NOMO-1 treated with dmso at 0.1 percent for 144 hours (cell line): ENCODE results near the gene NDUFS8.

Source experiments
- DNase-seq: peaks from one replicate; lab custom pipeline; 2025; ENCODE audit not compliant: unreplicated experiment; lab: John Stamatoyannopoulos, UW

Gene NDUFS8

DNA sequence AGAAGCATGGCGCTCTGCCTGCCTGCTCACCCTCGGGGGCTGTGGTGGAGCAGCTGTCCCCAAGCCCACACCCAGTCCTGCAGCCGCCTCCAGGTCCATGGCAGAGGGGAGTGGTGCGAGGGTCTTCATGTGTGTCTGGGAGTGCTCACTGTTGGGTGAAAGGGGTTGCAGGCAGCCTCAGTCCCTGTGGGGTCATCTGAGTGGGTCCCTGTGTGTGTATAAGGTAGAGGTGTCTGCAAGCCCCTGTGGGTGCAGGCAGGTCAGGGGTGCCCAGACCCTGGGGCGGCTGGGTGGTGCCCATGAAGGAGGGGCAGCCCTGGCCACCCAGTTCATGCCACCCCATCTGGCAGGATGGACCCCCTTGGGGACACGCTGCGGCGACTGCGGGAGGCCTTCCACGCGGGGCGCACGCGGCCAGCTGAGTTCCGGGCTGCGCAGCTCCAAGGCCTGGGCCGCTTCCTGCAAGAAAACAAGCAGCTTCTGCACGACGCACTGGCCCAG lies 15.5 kb upstream of the NDUFS8 start:
- no peak for DNase-seq

DNA sequence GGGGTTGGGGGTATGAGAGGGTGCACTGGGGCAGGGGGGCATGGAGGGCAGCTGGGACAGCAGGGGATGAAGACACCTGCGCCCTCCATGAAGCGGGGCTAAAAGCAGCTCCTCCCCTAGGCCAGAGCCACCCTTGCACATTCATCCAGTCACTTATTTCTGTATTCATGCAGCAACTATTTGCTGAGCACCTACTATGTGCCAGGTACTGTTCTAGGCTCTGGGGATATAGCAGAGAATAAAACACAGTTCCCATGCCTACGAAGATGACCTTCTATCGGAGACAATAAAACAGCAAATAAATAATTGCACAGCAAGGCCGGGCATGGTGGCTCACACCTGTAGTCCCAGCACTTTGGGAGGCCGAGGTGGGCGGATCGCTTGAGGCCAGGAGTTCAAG lies 15.0 kb upstream of the NDUFS8 start:
- no peak for DNase-seq

DNA sequence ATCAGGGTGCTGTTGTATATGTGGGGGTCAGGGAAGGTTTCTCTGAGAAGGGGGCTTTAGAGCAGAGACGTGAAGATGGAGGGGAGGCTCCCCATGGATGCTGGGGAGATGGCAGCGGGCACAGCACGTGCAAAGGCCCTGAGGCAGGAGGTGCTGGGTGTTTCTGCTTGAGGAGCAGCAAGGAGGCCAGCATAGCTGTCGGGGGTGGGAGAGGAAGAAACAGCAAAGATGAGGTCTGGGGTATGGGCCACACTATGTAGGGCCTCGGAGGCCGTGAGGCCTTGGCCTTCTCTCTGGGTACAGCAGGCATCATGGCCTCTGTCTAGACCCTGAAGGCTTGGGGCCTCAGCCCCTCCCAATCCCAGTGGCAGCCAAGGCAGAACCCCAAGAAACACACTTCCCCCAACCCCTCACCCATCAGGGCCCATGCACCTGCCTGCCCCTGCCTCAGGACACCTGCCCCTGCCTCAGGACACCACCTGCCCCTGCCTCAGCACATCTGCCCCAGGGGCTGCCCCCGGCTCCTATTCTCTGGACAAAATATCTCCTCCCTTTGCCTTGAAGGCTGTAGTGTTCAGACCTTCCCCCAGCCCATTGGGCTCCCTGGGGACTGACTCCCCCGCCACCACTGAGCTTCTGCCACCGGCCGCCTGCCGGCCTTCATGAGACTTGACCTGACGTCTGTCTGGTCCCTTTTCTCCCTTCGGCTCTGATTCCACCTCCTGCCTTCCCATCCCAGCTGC lies 14.1 kb upstream of the NDUFS8 start:
- DNase-seq, result no peak

DNA sequence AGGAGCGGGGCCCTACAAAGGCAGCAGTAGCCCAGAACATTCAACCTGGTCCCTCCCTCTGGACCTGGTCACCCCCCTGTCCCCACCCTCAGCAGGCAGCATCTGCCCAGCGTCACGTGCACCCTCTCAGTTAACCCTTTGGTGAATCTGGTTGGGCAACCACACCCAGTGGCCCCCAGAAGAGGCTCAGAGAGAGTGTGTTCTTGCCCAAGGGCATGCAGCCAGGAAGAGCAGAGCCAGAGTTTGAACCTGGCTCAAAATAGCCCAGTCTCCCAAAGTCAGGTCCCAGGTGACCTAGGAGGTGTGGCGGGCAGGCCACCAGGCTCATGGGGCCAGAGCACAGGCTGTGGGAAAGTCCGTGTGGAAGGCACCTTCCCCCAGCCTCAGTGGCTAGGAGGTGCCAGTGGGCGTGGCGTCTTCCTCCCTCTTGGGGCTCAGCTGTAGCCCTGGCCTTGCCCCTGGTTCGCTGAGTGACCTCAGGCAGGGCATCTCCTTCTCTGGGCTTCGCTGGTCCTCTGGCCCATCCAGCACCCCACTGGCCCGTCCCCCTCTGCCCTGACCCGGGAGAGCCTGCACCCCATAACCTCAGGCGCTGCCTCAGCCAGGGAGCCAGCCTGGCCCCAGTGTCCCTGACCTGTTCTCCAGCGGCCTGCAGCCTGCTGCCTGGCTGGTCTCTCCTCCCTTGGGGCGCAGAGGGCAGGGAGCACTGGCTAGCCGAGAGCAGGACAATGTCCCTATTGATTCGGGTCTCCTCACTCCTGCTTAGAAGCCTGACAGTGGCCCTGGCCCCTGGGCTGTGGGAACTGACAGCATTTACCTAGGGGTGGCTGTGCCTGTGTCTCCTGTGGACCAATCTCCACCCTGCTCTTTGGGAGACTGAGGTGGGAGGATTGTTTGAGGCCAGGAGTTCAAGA lies 13.3 kb upstream of the NDUFS8 start:
- DNase-seq, result no peak

DNA sequence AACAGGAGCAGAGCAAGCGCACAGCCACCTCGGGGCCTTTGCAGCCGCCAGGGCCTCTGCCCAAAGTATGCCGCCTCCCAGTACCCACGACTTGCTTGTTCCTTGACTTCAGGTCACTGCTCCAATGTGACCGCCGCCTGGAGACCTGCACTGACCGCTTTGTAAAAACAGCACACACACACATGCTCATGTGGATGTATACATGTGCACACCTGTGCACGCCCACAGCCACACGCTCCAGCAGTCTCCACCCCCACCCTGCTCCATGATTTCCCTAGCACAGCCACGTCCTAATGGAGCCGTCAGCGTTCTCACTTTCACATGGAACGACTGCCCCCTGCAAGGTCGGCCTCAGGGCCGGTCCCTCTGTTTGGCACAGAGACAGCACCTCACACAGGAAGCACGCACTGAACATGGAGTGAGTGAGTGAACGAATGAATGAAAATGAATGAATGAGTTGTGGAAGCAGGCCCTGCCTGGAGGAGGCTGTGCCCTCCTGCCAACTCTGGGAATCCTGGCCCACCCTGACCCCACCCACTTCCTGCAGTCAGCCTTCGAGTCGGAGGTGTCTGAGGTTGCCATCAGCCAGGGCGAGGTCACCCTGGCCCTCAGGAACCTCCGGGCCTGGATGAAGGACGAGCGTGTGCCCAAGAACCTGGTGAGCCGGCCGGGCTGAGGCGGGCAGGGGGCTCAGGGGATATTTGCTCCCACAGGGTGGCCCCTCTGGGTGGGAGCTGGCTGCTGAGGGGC lies 12.3 kb upstream of the NDUFS8 start:
- no peak for DNase-seq

DNA sequence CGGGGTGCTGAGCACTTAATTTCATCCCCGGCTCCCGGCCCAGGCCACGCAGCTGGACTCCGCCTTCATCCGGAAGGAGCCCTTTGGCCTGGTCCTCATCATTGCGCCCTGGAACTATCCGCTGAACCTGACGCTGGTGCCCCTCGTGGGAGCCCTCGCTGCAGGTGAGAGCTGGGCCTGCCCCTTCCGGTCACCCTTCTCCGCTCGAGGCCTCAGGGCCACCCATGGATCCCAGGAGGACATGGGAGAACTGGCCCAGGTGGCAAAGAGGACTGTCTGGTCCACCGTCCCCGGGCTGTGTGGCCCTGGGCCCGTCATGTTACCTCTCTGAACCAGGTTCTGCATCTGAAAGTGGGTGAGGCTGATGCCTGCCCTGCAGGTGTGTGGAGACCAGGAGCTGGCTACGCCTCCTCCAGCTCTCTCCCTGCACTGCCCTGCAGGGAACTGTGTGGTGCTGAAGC lies 11.7 kb upstream of the NDUFS8 start:
- no peak for DNase-seq

DNA sequence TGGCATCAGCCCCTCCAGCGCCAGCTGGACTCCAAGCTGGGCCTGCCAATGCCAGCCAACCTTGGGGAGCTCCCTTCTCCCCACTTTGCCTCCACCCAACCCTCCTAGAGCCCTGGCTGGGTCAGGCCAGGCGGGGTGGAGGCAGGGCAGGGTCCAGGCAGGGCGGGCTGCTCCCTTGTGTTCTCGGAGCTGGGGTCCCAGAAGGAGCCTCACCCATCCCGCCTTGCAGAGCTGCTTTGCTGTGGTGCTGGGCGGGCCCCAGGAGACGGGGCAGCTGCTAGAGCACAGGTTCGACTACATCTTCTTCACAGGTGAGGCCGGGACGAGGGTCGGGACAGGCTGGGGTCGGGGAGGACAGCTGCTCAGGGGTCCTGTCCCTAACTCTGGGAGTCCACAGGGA lies 11.0 kb upstream of the NDUFS8 start:
- DNase-seq, result no peak

DNA sequence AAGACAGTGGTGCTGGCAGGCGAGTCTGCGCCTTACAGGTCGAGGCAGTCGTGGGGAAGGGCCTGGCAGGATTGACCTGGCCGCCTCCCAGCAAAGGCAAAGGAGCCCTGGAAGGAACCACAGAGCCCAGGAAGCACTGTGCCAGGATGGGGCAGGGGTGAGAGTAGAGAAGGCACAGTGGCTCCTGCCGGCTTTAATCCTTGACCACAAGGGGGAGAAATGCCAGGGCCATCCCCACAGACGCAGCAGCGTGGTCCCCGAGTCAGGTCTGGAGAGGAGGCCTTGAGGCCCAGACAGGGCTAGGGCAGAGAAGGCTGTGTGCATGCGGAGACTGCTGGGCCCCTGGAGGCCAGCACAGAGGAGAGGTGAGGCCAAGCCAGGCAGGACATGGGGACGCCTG lies 9.9 kb upstream of the NDUFS8 start:
- DNase-seq, result no peak

DNA sequence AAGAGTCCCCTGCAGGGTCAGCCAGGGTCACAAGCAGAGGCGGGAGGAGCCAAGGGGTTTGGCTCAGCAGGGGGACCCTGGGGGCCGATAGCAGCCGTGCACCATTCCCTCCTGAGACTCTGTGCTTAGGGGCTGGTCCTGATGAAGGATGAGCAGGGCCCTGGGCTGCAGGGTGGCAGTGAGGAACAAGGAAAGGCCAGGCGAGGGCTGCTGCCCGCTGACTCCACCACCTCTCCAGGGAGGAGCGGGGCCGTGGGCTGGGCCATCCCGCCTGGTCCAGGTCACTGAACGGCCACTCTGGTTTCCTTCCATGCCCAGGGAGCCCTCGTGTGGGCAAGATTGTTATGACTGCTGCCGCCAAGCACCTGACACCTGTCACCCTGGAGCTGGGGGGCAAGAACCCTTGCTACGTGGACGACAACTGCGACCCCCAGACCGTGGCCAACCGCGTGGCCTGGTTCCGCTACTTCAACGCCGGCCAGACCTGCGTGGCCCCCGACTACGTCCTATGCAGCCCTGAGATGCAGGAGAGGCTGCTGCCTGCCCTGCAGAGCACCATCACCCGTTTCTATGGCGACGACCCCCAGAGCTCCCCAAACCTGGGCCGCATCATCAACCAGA lies 9.2 kb upstream of the NDUFS8 start:
- DNase-seq, result no peak

DNA sequence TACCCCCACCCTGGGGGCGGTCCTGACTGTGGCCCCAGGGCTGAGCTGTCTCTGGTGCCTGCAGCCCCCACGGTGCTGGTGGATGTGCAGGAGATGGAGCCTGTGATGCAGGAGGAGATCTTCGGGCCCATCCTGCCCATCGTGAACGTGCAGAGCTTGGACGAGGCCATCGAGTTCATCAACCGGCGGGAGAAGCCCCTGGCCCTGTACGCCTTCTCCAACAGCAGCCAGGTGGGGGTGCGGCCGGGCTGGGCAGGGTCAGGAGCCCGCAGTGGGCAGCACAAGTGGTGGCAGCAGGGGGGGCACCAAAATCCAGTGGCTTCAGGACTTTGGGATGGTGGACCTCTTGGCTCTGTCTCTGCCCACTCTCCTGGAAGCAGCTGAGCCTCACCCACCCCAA lies 8.0 kb upstream of the NDUFS8 start:
- no peak for DNase-seq

DNA sequence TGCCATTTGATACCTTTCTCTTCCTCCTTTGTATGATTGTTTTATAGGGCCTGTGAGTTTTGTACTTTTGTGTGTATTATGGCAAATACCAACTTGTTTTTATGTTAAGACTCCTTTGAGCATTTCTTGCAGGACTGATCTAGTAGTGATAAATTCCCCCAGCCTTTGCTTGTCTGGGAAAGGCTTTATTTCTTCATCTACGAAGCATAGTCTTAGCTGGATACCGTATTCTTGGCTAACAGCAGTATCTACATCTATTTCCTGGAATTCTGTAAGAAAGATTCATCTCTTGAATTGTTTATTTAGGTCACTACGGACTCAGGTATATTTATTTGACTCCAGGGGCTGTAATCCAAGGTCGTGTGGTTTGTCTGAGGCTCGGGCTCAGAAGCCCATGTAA lies 6.0 kb upstream of the NDUFS8 start:
- no peak for DNase-seq

DNA sequence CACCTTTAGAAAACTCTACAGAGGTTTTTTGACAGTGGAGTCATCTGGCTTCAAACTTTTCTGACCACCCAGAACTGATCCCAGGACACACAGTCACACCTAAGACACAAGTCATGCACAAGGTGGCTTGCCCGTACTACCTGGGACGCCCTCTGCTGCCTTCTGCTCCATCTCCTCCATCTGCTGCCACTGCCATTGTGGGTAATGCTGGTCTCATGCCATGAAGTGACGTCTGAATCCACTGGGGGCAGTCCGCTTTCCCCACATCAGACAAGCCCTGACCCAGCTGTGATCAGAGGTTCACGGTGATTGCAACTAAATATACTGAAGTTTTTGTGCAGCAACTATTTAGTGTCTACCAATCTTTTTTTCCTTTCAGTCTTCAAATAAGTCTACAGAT lies 5.4 kb upstream of the NDUFS8 start:
- DNase-seq, result no peak

DNA sequence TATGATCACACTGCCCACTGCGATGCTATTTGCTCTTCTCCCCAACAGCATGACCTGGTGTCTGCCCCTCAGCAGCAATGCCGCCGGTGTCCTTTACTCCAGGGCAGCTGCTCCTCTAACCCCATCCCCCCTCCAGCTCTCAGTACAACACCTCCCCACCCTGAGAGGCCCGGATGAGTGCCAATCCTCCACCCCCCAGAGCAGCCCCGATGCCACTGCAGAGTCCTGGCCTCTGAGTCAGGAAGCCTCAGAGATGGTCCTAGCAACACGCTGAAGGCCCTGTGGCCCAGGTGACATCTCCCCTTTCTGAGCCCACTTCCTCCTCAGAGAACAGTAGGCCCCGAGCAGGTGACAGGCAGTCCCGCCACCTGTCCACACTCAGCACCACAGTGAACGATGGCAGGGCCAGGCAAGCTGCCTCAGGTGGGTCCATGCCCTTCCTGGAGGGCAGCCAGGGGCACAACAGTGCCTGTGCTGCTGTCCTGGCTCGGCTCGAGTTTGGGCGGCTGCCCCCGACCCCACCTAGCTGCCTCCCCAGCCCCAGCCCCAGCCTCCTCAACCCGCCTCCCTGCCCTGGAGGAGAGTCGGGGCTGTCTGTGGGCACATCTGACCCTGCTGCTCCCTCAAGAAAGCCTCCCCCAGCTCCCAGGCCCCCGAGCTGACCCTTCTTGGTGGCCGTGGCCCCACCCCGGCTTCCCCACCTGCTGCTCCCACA lies 3.9 kb upstream of the NDUFS8 start:
- DNase-seq, result no peak

DNA sequence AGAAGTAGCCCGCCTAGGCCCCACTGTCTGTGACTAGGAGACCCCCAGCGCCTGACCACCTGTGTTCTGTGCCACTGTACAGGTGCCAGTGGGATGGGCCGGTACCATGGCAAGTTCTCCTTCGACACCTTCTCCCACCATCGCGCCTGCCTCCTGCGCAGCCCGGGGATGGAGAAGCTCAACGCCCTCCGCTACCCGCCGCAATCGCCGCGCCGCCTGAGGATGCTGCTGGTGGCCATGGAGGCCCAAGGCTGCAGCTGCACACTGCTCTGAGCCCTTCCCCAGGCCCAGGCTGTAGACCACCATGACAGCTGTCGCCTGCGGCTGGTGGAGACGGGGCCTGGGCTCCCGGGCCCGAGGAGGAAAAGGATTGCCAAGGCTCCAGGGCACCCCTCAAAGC lies 2.8 kb upstream of the NDUFS8 start:
- no peak for DNase-seq

DNA sequence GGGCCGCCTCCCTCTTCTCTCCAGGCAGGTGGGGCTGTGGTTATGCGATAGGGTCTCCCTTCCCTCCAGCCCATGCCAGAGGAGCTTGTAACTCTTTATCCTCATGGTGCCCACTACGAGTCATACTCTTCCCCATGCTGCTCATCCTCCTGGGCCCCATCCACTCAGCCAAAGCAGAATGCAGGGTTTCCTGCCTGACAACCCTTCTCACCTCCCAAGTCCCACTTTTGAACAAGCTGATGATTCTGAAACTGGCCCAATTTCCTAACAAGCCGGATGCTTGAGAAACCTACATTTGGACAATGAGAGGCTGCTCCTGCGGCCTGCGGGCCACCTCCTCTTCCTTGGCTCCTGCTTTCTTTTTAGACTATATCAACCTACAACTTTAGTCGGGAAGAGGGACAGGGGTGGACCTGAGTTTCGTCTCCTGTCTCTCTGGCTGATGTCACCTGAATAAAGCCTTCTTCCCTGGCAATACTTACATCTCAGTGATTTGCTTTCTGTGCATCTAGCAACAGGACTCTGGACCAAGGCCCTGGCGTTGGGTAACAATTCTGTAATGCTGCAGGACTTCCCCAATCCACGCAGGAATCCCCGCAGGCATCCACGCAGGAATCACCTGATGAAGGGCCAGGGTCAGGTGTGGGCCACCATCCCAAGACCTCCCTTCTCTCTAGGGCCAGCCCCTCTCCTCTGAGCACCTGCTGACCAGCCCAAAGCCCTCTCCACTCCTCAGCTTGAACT lies 1.5 kb upstream of the NDUFS8 start:
- DNase-seq, result no peak

DNA sequence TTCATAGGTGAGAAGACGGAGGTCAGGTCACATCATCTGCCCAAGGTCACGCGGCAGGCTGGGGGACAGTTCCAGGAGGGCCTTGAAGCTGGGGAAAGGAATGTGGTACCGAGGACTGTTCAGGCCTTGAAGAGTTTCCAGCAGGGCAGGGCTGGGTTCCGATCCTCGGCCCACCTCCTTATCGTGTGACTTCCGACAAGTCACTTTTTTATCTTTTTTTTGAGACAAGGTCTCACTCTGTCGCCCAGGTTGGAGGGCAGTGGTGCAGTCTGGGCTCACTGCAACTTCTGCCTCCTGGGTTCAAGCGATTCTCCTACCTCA lies 623 bp downstream of the NDUFS8 start:
- DNase-seq, result no peak

DNA sequence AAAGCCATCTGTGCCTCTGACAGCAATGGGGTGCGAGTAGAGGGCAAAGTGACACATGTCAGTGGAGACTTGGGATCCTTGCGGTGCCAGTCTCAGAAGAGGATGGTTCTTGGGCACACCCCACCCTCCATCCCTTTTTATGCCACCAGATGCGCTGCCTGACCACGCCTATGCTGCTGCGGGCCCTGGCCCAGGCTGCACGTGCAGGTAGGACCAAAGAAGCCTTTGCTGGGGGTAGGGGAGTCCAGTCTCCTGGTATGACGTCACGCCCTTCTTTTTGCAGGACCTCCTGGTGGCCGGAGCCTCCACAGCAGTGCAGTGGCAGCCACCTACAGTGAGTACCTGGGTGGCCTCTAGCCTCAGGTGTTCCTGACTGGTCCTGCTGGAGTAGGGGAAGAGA lies 1.5 kb downstream of the NDUFS8 start:
- DNase-seq, result no peak

DNA sequence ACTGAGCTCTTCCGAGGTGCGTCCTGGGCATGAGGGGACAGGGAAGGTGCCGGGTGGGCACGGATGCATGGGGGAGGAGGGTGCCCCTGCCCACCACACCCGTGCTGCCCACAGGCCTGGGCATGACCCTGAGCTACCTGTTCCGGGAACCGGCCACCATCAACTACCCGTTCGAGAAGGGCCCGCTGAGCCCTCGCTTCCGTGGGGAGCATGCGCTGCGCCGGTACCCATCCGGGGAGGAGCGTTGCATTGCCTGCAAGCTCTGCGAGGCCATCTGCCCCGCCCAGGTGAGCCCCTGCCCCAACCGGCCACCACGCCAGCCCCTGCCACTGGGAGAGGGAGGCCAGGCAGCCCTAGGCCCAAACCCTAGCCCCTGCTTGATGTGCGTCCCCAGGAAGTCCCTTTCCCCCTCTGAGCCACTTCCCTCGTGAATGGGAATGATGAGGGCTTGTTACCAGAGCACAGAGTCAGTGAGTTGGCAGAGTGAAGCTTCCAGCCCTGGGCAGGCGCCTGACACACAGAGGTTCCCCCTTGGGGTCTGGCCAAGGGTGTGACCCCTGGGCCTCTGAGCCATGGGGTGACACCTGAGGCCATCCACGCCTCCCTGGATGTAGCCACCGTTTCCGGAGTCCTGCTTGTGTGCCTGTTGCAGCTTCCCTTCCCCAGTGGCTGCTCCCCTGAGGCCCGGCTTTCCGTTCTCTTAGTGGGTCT lies 2.7 kb downstream of the NDUFS8 start:
- DNase-seq, result no peak

DNA sequence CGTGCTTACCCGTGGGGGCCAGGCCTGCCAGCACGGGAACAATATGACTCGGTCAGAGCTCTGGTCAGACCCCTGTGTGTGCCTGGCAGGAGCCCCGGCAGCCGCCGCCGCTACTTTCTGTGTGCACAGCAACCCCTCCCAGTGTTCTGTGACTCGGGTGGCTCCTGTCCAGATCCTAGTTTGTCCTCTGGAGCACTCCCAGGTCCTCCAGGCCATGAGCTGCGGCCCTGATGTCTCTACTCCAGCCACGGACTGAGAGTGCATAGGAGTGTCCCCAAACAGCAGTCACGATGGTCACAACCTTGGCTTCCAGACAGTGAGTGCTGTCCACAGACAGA lies 3.2 kb downstream of the NDUFS8 start:
- no peak for DNase-seq
